Fibroblast of lung (primary cell): ENCODE measurements around the gene ELMO1.

Experiments used
- CTCF ChIP-seq, 2 donors: IDR thresholded peaks in 1 of 2; conservative IDR thresholded peaks in 1 of 2; 1 replicate in 1 of 2; 2 replicates in 1 of 2; pipeline ENCODE4 v1.5.1; 2011 to 2012; ENCODE audit warnings: low read length in 2 of 2, control low read depth in 1 of 2, inconsistent platforms in 1 of 2, low read depth in 1 of 2, mild to moderate bottlenecking in 1 of 2
- EZH2 ChIP-seq: IDR thresholded peaks from 2 replicates; pipeline ENCODE4 v1.5.1; 2012; ENCODE audit warnings: low read length, control low read depth, mild to moderate bottlenecking; ENCODE audit errors: missing control alignments

- TF ChIP-seq CTCF (conservative IDR thresholded peaks at IDR 0.05 in 1 of 2, IDR thresholded peaks at IDR 0.05 in 1 of 2; ENCODE audit: low read depth in 1 of 2, low read length in 2 of 2) (no peak), EZH2 (no peak)
Measured at GRCh38 chr7:37084303-37084702, 364.4 kb downstream of the ELMO1 start.
